Heart right ventricle (tissue), 16 donors: Measurements from ENCODE around the gene FAM227B. TPM values are rescaled to one million over a fixed set of nuclear protein-coding genes. Genes with fewer than 3 reads are reported as not detected.
"Not testable (repeated sequence)": the region's sequence is repeated elsewhere in the genome, so short reads cannot be mapped to it uniquely, and the experiment has no call there.

Experiments
- ATAC-seq, 8 donors: fragments of 200-7000 bp; cut with Tn5 transposase; one replicate each; pipeline ENCODE4 v1.9.1; 2020; ENCODE audit warnings: mild to moderate bottlenecking in 8 of 8, moderate library complexity in 8 of 8, moderate number of reproducible peaks in 1 of 8
- DNase-seq, 2 donors: peaks; one replicate each; pipeline ENCODE4 v3.0.0-alpha.2; 2020
- H3K27ac ChIP-seq, 10 donors: fragments of 200-600 bp; sonication (generic) in 2 of 10; one replicate each; pipeline versions ENCODE4 v1.5.0 to v1.8.0; 2020 to 2022; ENCODE audit warnings: mild to moderate bottlenecking in 3 of 10
- H3K27me3 ChIP-seq, 7 donors: fragments of 200-600 bp; one replicate each; pipeline ENCODE4 v1.8.0; 2021 to 2022; ENCODE audit warnings: mild to moderate bottlenecking in 2 of 7
- H3K36me3 ChIP-seq, 9 donors: fragments of 200-600 bp; sonication (generic) in 1 of 9; one replicate each; pipeline versions ENCODE4 v1.5.0 to v1.8.0; 2020 to 2022; ENCODE audit warnings: mild to moderate bottlenecking in 2 of 9
- H3K4me1 ChIP-seq, 9 donors: fragments of 200-600 bp; sonication (generic) in 1 of 9; one replicate each; pipeline versions ENCODE4 v1.5.0 to v1.8.0; 2020 to 2022; ENCODE audit warnings: mild to moderate bottlenecking in 4 of 9
- H3K4me3 ChIP-seq, 10 donors: fragments of 200-600 bp; sonication (generic) in 2 of 10; one replicate each; pipeline versions ENCODE4 v1.5.0 to v1.8.0; 2020 to 2022; ENCODE audit warnings: mild to moderate bottlenecking in 7 of 10, moderate library complexity in 2 of 10
- H3K9me3 ChIP-seq, 11 donors: fragments of 200-600 bp in 10 of 11; sonication (generic) in 2 of 11; one replicate each; pipeline versions ENCODE4 v1.5.0 to v1.8.0; 2013 to 2022; ENCODE audit warnings: mild to moderate bottlenecking in 2 of 11, control low read depth in 1 of 11, moderate library complexity in 1 of 11
- WGBS, 2 donors: extraction: QIAGEN DNeasy Blood & Tissue Kit; methylation state at CpG; one replicate each; pipeline ENCODE4 v1.1.7; 2013; ENCODE audit warnings: inconsistent platforms in 1 of 2; 5-methylcytosine and 5-hydroxymethylcytosine counted together
- intact Hi-C, 10 donors: fragments of 100-400 bp; cut with DNase I; formaldehyde crosslinking; loops; one replicate each; pipeline versions ENCODE4 v1.11.1 to v1.14.2; 2022
- polyA plus RNA-seq, 2 donors: library from polyadenylated mRNA; stranded (reverse); fragments of 200-250 nt; gene quantifications; one replicate each; pipeline ENCODE4 v1.2.3, GENCODE V29; 2013
- total RNA-seq, 10 donors: library from RNA; stranded (reverse); fragmentation: NEBNext Ultra II Directional in 3 of 10; extraction: Animal tissue kit (Norgen Biotek cat#: 25700) in 3 of 10; gene quantifications; one replicate each; pipeline versions ENCODE4 v1.2.1 to v1.2.4, GENCODE V29; 2021 to 2023
- TF ChIP-seq, protein P1 (sequence below), 9 donors: fragments of 200-600 bp; sonication (generic) in 2 of 9; IDR thresholded peaks; one replicate each; pipeline versions ENCODE4 v1.5.0 to v1.8.0; 2021 to 2022; ENCODE audit warnings: antibody characterized with exemption in 9 of 9, mild to moderate bottlenecking in 5 of 9, moderate library complexity in 1 of 9
- donor health status: Arrhythmogenic right ventricular cardiomyopathy.
- donor health status: ischemic (EF 13 %, LVEDD 7.1; RV severe dilation, severe dysfunction).
- donor health status: healthy with polysubstance abuse.
- donor health status: DM: no; HTN: yes; CAD: no.
- donor health status: DM: no; HTN: no; CAD: no.
- donor health status: ischemic (EF 25% LVEDD 6.9; RV normal size, moderate dysfunction).
- donor health status: ischemic (EF 25% LVEDD 5.7; RV mildly dilated, moderate dysfunction).
- donor health status: healthy.
- donor health status: DM: yes; HTN: yes; CAD: no.
- donor health status: Ischemic cardiomyopathy.
- donor health status: ischemic (EF 35%, LVEDD 5.7; RV mildly dilated, moderate dysfunction).
- donor health status: nonischemic (EF 11% LVEDD 7.7; RV severe dilation, severe dysfunction).
- donor health status: DM: yes; HTN: yes; CAD: no.
- donor health status: PGD.
- donor health status: ischemic (EF 29% LVEDD 5.4; RV normal size, mild dysfunction).
- donor health status: nonischemic (EF 23%, LVEDD 6.1; RV moderate dilation, normal function).

Gene FAM227B
- total and polyA plus RNA-seq, 12 donors = 5.1 to 22.8 (median 14.4) TPM

DNA sequence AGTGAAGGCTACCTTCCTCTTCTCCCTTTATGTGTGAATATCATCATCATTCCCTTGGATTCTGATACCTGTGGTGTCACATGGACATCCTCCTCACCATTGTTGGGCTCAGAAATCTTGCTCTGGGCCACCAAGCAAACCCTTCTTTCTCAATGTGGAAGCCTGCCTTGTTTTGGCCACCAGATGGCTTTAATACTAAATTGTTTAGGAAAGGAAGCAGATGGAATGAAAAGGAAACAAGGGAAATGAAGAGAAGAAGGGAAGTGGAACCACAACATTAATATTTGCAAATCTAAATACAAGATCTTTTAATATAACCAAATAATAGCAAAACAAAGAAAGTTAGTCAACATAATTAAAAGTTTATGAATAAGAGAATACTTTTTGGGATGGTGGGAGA lies 14.0 kb downstream of the FAM227B start:
- intact Hi-C loops = no loop called here
- ATAC-seq (no peak), DNase-seq (no peak)
- TF ChIP-seq, protein P1, sequence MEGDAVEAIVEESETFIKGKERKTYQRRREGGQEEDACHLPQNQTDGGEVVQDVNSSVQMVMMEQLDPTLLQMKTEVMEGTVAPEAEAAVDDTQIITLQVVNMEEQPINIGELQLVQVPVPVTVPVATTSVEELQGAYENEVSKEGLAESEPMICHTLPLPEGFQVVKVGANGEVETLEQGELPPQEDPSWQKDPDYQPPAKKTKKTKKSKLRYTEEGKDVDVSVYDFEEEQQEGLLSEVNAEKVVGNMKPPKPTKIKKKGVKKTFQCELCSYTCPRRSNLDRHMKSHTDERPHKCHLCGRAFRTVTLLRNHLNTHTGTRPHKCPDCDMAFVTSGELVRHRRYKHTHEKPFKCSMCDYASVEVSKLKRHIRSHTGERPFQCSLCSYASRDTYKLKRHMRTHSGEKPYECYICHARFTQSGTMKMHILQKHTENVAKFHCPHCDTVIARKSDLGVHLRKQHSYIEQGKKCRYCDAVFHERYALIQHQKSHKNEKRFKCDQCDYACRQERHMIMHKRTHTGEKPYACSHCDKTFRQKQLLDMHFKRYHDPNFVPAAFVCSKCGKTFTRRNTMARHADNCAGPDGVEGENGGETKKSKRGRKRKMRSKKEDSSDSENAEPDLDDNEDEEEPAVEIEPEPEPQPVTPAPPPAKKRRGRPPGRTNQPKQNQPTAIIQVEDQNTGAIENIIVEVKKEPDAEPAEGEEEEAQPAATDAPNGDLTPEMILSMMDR (IDR thresholded peaks at IDR 0.05) = peak in 1 of 9 donors; percentile 7
- Histone ChIP-seq H3K36me3 (peaks cover 0 to 18% (median 0%) of the 10 kb centered on the region in 9 donors), H3K9me3 (peaks cover 0 to 33% (median 3%) of the 10 kb centered on the region in 11 donors), H3K27me3 (no peaks in the 10 kb centered on the region), H3K27ac (no peak overlapping the region), H3K4me3 (no peak overlapping the region), H3K4me1 (no peaks in the 10 kb centered on the region)

- Histone ChIP-seq H3K36me3 (peaks cover 0 to 23% (median 0%) of the 10 kb centered on the region in 9 donors), H3K9me3 (peaks cover 0 to 43% (median 8%) of the 10 kb centered on the region in 11 donors), H3K27ac (no peak overlapping the region), H3K4me1 (no peaks in the 10 kb centered on the region), H3K4me3 (no peak overlapping the region), H3K27me3 (no peaks in the 10 kb centered on the region)
- WGBS, 2 donors = 100% methylated on average over 2 of the region's 2 CpGs
- ATAC-seq (no peak), DNase-seq (no peak)
- TF ChIP-seq, protein P1 (IDR thresholded peaks at IDR 0.05) = no peak
- intact Hi-C loops = no loop called here
Observed at GRCh38 chr15:49605588-49605987, 15.0 kb downstream of the FAM227B start.

- intact Hi-C loops = no loop called here
- Histone ChIP-seq H3K4me1 (no peaks in the 10 kb centered on the region), H3K9me3 (peaks cover 0 to 51% (median 10%) of the 10 kb centered on the region in 11 donors), H3K4me3 (no peak overlapping the region), H3K36me3 (peaks cover 0 to 27% (median 0%) of the 10 kb centered on the region in 9 donors), H3K27ac (no peak overlapping the region), H3K27me3 (no peaks in the 10 kb centered on the region)
- DNase-seq = no peak
- WGBS, 2 donors = 94 to 95% methylated on average over 2 of the region's 2 CpGs
- TF ChIP-seq, protein P1 (IDR thresholded peaks at IDR 0.05) = no peak
- ATAC-seq = no peak
Observed at GRCh38 chr15:49604625-49605409, 15.8 kb downstream of the FAM227B start.

DNA sequence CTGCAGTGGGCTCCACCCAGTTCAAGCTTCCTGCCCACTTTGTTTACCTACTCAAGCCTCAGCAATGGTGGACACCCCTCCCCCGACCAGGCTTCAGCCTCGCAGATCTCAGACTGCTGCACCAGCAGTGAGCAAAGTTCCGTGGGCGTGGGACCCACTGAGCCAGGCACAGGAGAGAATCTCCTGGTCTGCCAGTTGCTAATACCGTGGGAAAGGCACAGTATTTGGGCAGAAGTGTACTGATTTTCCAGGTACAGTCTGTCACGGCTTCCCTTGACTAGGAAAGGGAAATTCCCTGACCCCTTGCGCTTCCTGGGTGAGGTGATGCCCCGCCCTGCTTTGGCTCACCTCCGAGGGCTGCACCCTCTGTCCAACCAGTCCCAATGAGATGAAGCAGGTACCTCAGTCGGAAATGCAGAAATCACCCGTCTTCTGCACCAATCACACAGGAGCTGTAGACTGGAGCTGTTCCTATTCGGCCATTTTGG lies 27.7 kb downstream of the FAM227B start:
- intact Hi-C loops, ATAC-seq, H3K4me1 ChIP-seq, DNase-seq, H3K27me3 ChIP-seq, H3K27ac ChIP-seq, H3K4me3 ChIP-seq: not testable (repeated sequence)
- H3K36me3 ChIP-seq = peaks cover 0 to 19% (median 0%) of the 10 kb centered on the region in 9 donors
- WGBS, 2 donors = 89 to 92% methylated on average over 12 of the region's 12 CpGs
- peaks cover 0 to 38% (median 8%) of the 10 kb centered on the region in 11 donors for H3K9me3 ChIP-seq

- H3K27me3 ChIP-seq = no peaks in the 10 kb centered on the region
- intact Hi-C loops = no loop called here
- TF ChIP-seq, protein P1 (IDR thresholded peaks at IDR 0.05) = no peak
- no peaks in the 10 kb centered on the region for H3K4me1 ChIP-seq
- no peaks in the 10 kb centered on the region for H3K36me3 ChIP-seq
- no peak overlapping the region for H3K27ac ChIP-seq
- H3K4me3 ChIP-seq = no peak overlapping the region
- peaks cover 0 to 18% (median 2%) of the 10 kb centered on the region in 11 donors for H3K9me3 ChIP-seq
- ATAC-seq = no peak
- no peak for DNase-seq
Observed at GRCh38 chr15:49589030-49589429, 31.6 kb downstream of the FAM227B start.
